NCI-H2107 treated with DMSO at 0.1 percent for 48 hours (cell line): Measurements from ENCODE around the gene KLF11.
"Not testable (repeated sequence)": the region's sequence is repeated elsewhere in the genome, so short reads cannot be mapped to it uniquely, and the experiment has no call there.

Source experiments
- DNase-seq: peaks from one replicate; lab custom pipeline; 2025; ENCODE audit not compliant: unreplicated experiment; lab: John Stamatoyannopoulos, UW

The KLF11 gene

GRCh38 chr2:10009271-10009810 is 34.0 kb upstream of the KLF11 start:
- no peak for DNase-seq

GRCh38 chr2:10009811-10010781 is 33.3 kb upstream of the KLF11 start:
- no peak for DNase-seq

- DNase-seq = not testable (repeated sequence)
Observed at GRCh38 chr2:10010861-10011605, 32.3 kb upstream of the KLF11 start.

GRCh38 chr2:10011606-10012325 is 31.6 kb upstream of the KLF11 start:
- not testable (repeated sequence) for DNase-seq

- not testable (repeated sequence) for DNase-seq
Observed at GRCh38 chr2:10012366-10012962, 30.9 kb upstream of the KLF11 start.

- DNase-seq = no peak
Observed at GRCh38 chr2:10012963-10013461, 30.3 kb upstream of the KLF11 start.

- not testable (repeated sequence) for DNase-seq
Observed at GRCh38 chr2:10013651-10014417, 29.5 kb upstream of the KLF11 start.

- DNase-seq = no peak
Observed at GRCh38 chr2:10014418-10015190, 28.7 kb upstream of the KLF11 start.

- not testable (repeated sequence) for DNase-seq
Observed at GRCh38 chr2:10015376-10015989, 27.9 kb upstream of the KLF11 start.

GRCh38 chr2:10016001-10016801 is 27.1 kb upstream of the KLF11 start:
- no peak for DNase-seq

GRCh38 chr2:10016802-10017258 is 26.5 kb upstream of the KLF11 start:
- no peak for DNase-seq

GRCh38 chr2:10017313-10017941 is 25.9 kb upstream of the KLF11 start:
- DNase-seq = no peak

- DNase-seq = no peak
Observed at GRCh38 chr2:10019174-10019573, 24.2 kb upstream of the KLF11 start.

- no peak for DNase-seq
Observed at GRCh38 chr2:10019602-10020400, 23.5 kb upstream of the KLF11 start.

- no peak for DNase-seq
Observed at GRCh38 chr2:10022041-10022421, 21.3 kb upstream of the KLF11 start.

- no peak for DNase-seq
Observed at GRCh38 chr2:10022445-10022844, 20.9 kb upstream of the KLF11 start.
